Upper lobe of left lung (tissue), 6 donors: Measurements from ENCODE around the gene ARMS2. TPM values are rescaled to one million over a fixed set of nuclear protein-coding genes. Genes with fewer than 3 reads are reported as not detected.

Experiments
- ATAC-seq, 2 donors: fragments of 200-7000 bp; cut with Tn5 transposase; one replicate each; pipeline ENCODE4 v1.9.1; 2022; ENCODE audit warnings: mild to moderate bottlenecking in 2 of 2, moderate library complexity in 2 of 2; ENCODE audit not compliant: low FRiP score in 2 of 2
- DNase-seq, 2 donors: peaks; one replicate each; pipeline ENCODE4 v3.0.0-alpha.2; 2019 to 2020
- H3K27ac ChIP-seq, 4 donors: fragments of 200-600 bp; sonication (generic); one replicate each; pipeline ENCODE4 v1.5.1; 2016 to 2019
- H3K27me3 ChIP-seq, 4 donors: fragments of 200-600 bp; sonication (generic); one replicate each; pipeline ENCODE4 v1.5.1; 2017 to 2019
- H3K36me3 ChIP-seq, 4 donors: fragments of 200-600 bp; sonication (generic); one replicate each; pipeline ENCODE4 v1.5.1; 2016 to 2019
- H3K4me1 ChIP-seq, 4 donors: fragments of 200-600 bp; sonication (generic); one replicate each; pipeline ENCODE4 v1.5.1; 2018 to 2019
- H3K4me3 ChIP-seq, 4 donors: fragments of 200-600 bp; sonication (generic); one replicate each; pipeline ENCODE4 v1.5.1; 2017 to 2019; ENCODE audit warnings: mild to moderate bottlenecking in 2 of 4, moderate library complexity in 1 of 4
- H3K9me3 ChIP-seq, 4 donors: fragments of 200-600 bp; sonication (generic); one replicate each; pipeline ENCODE4 v1.5.1; 2018 to 2019
- CTCF ChIP-seq, 6 experiments: fragments of 450-650 bp in 4 of 6; fragments of 200-600 bp in 2 of 6; sonication (generic) in 2 of 6; IDR thresholded peaks; one replicate each; pipeline ENCODE4 v1.5.1; 2016 to 2019; ENCODE audit warnings: antibody characterized with exemption in 6 of 6
- EP300 ChIP-seq, 4 donors: sonication (generic); formaldehyde crosslinking; IDR thresholded peaks; one replicate each; pipeline ENCODE4 v1.5.1; 2017; ENCODE audit warnings: antibody characterized with exemption in 4 of 4, control low read depth in 2 of 4
- POLR2A ChIP-seq, 4 donors: fragments of 450-650 bp; IDR thresholded peaks; one replicate each; pipeline ENCODE4 v1.5.1; 2016 to 2017; ENCODE audit warnings: antibody characterized with exemption in 4 of 4, mild to moderate bottlenecking in 2 of 4
- POLR2AphosphoS5 ChIP-seq, 2 donors: sonication (generic); formaldehyde crosslinking; IDR thresholded peaks; one replicate each; pipeline ENCODE4 v1.5.1; 2017; ENCODE audit warnings: antibody characterized with exemption in 2 of 2
- WGBS, 2 donors: methylation state at CpG; one replicate each; pipeline ENCODE4 v1.1.5; 2017 to 2018; 5-methylcytosine and 5-hydroxymethylcytosine counted together
- total RNA-seq, 6 donors: library from RNA; depleted of rRNA in 4 of 6; stranded (reverse); fragments of >200 nt in 4 of 6; gene quantifications; one replicate each; pipeline versions ENCODE4 v1.1.0 to v1.2.1, GENCODE V29; 2016 to 2021
- donor health status: DM: no; HTN: no; CAD: no; lungs with moderate emphysema.
- donor health status: DM: no; HTN: yes; CAD: no; lungs with severe emphysema.

Gene ARMS2
- total RNA-seq, 6 donors from 2014 or later, result not detected

GRCh38 chr10:122464250-122464510 is 9.7 kb downstream of the ARMS2 start:
- H3K36me3 ChIP-seq, result no peaks in the 10 kb centered on the region
- H3K27me3 ChIP-seq, result peaks cover 0 to 18% (median 0%) of the 10 kb centered on the region in 4 donors
- no peak overlapping the region for H3K27ac ChIP-seq
- ATAC-seq (no peak), DNase-seq (peak in 1 of 2 donors; percentile 50)
- H3K4me1 ChIP-seq, result peaks cover 18 to 44% (median 22%) of the 10 kb centered on the region in 4 donors
- TF ChIP-seq CTCF (IDR thresholded peaks at IDR 0.05), result no peak
- TF ChIP-seq POLR2AphosphoS5 (IDR thresholded peaks at IDR 0.05), result no peak
- no peak for TF ChIP-seq POLR2A (IDR thresholded peaks at IDR 0.05)
- 66 to 69% methylated on average over 4 of the region's 4 CpGs for WGBS, 2 donors
- no peak overlapping the region for H3K4me3 ChIP-seq
- H3K9me3 ChIP-seq, result no peaks in the 10 kb centered on the region

- DNase-seq, result no peak
- TF ChIP-seq CTCF (IDR thresholded peaks at IDR 0.05) (no peak), POLR2A (IDR thresholded peaks at IDR 0.05) (no peak), EP300 (IDR thresholded peaks at IDR 0.05) (no peak), POLR2AphosphoS5 (IDR thresholded peaks at IDR 0.05) (no peak)
- 78 to 90% methylated on average over 11 of the region's 11 CpGs for WGBS, 2 donors
- Histone ChIP-seq H3K4me3 (no peak overlapping the region), H3K4me1 (peaks cover 21 to 48% (median 26%) of the 10 kb centered on the region in 4 donors), H3K27ac (no peak overlapping the region), H3K9me3 (no peaks in the 10 kb centered on the region), H3K27me3 (peaks cover 0 to 18% (median 0%) of the 10 kb centered on the region in 4 donors), H3K36me3 (no peaks in the 10 kb centered on the region)
- ATAC-seq, result no peak
Observed at GRCh38 chr10:122464586-122464985, 10.1 kb downstream of the ARMS2 start.

- Histone ChIP-seq H3K4me1 (peaks cover 19 to 47% (median 26%) of the 10 kb centered on the region in 4 donors), H3K27ac (no peak overlapping the region), H3K9me3 (no peaks in the 10 kb centered on the region), H3K36me3 (no peaks in the 10 kb centered on the region), H3K4me3 (no peak overlapping the region), H3K27me3 (peaks cover 0 to 9% (median 0%) of the 10 kb centered on the region in 4 donors)
- no peak for TF ChIP-seq CTCF (IDR thresholded peaks at IDR 0.05)
- no peak for TF ChIP-seq POLR2A (IDR thresholded peaks at IDR 0.05)
- no peak for TF ChIP-seq EP300 (IDR thresholded peaks at IDR 0.05)
- no peak for TF ChIP-seq POLR2AphosphoS5 (IDR thresholded peaks at IDR 0.05)
- ATAC-seq (no peak), DNase-seq (no peak)
- WGBS, 2 donors, result 79 to 93% methylated on average over 6 of the region's 6 CpGs
Observed at GRCh38 chr10:122465401-122466040, 11.1 kb downstream of the ARMS2 start.

- Histone ChIP-seq H3K27ac (no peak overlapping the region), H3K36me3 (no peaks in the 10 kb centered on the region), H3K4me3 (no peak overlapping the region), H3K27me3 (no peaks in the 10 kb centered on the region), H3K9me3 (no peaks in the 10 kb centered on the region), H3K4me1 (peaks cover 14 to 41% (median 21%) of the 10 kb centered on the region in 4 donors)
- no peak for ATAC-seq
- TF ChIP-seq EP300 (IDR thresholded peaks at IDR 0.05), result no peak
- TF ChIP-seq POLR2A (IDR thresholded peaks at IDR 0.05), result no peak
- TF ChIP-seq CTCF (IDR thresholded peaks at IDR 0.05), result no peak
- no peak for TF ChIP-seq POLR2AphosphoS5 (IDR thresholded peaks at IDR 0.05)
- WGBS, 2 donors, result 73 to 82% methylated on average over 8 of the region's 8 CpGs
- DNase-seq, result peak in 1 of 2 donors; percentile 33
Observed at GRCh38 chr10:122466951-122467381, 12.5 kb downstream of the ARMS2 start.

- DNase-seq (no peak), ATAC-seq (no peak)
- H3K36me3 ChIP-seq, result no peaks in the 10 kb centered on the region
- no peak overlapping the region for H3K4me3 ChIP-seq
- no peak overlapping the region for H3K27ac ChIP-seq
- no peaks in the 10 kb centered on the region for H3K27me3 ChIP-seq
- WGBS, 2 donors, result 82% methylated on average over 6 of the region's 6 CpGs
- peaks cover 14 to 34% (median 18%) of the 10 kb centered on the region in 4 donors for H3K4me1 ChIP-seq
- no peak for TF ChIP-seq CTCF (IDR thresholded peaks at IDR 0.05)
- TF ChIP-seq POLR2AphosphoS5 (IDR thresholded peaks at IDR 0.05), result no peak
- H3K9me3 ChIP-seq, result no peaks in the 10 kb centered on the region
Observed at GRCh38 chr10:122467701-122468100, 13.2 kb downstream of the ARMS2 start.
